GM12878 (cell line): Measurements from ENCODE around the gene CTNNA3. TPM values are rescaled to one million over a fixed set of nuclear protein-coding genes. Genes with fewer than 3 reads are reported as not detected.

Source experiments
- ATAC-seq: fragments of 200-7000 bp; cut with Tn5 transposase; 3 replicates; pipeline ENCODE4 v1.9.1; 2020; ENCODE audit warnings: mild to moderate bottlenecking, moderate library complexity
- BruUV-seq: library from RNA; stranded (reverse); fragments of 400-500 nt; replicated peaks from 2 replicates; lab custom pipeline; 2021; lab: Mats Ljungman, UMichigan
- CTCF ChIA-PET: fragments of 300-600 bp; sonication (Branson Sonifier 250); formaldehyde crosslinking; extraction: SDS; loops from one replicate; lab custom pipeline; 2021; ENCODE audit warnings: inconsistent platforms; lab: Yijun Ruan, JAX
- POLR2A ChIA-PET: fragments of 350-600 bp; formaldehyde crosslinking; extraction: SDS; loops from one replicate; lab custom pipeline; 2021; ENCODE audit warnings: inconsistent platforms; lab: Charles Lee
- RAD21 ChIA-PET: fragments of 300-600 bp; sonication (Branson Sonifier 250); formaldehyde crosslinking; loops from one replicate; lab custom pipeline; 2023; ENCODE audit warnings: antibody characterized with exemption; ENCODE audit not compliant: unreplicated experiment; lab: Charles Lee
- SMC1A ChIA-PET: fragments of 300-600 bp; sonication (Branson Sonifier 250); formaldehyde crosslinking; loops from one replicate; lab custom pipeline; 2023; ENCODE audit not compliant: unreplicated experiment, uncharacterized antibody; lab: Charles Lee
- DNase-seq: peaks from one replicate; pipeline ENCODE4 v3.0.0-alpha.2; 2011; ENCODE audit warnings: low read depth, low spot score
- FAIRE-seq: peaks from 3 replicates; lab custom pipeline; 2011; peaks lifted over from hg19 to GRCh38; lab: Jason Lieb, UNC
- H2AFZ ChIP-seq: 2 replicates; pipeline ENCODE4 v1.6.0; 2011; ENCODE audit warnings: low read depth, low read length, control low read depth; ENCODE audit not compliant: control insufficient read depth
- H3K27ac ChIP-seq: 2 replicates; pipeline ENCODE4 v1.5.1; 2011; ENCODE audit warnings: control low read depth; ENCODE audit not compliant: control insufficient read depth, insufficient read depth
- H3K27me3 ChIP-seq, 2 experiments: replicated peaks in 1 of 2; 2 replicates each; pipeline versions ENCODE4 v1.6.0 to v1.6.1; 2011; ENCODE audit warnings: low read length in 1 of 2; ENCODE audit not compliant: control insufficient read depth in 2 of 2, insufficient read depth in 2 of 2
- H3K36me3 ChIP-seq, 2 experiments: 2 replicates each; pipeline ENCODE4 v1.5.1; 2011; ENCODE audit warnings: low read length in 1 of 2; ENCODE audit not compliant: control insufficient read depth in 2 of 2, insufficient read depth in 2 of 2
- H3K4me1 ChIP-seq: 2 replicates; pipeline ENCODE4 v1.6.1; 2011; ENCODE audit warnings: mild to moderate bottlenecking, low read length, moderate library complexity, mixed read lengths; ENCODE audit not compliant: control insufficient read depth, insufficient read depth
- H3K4me2 ChIP-seq: 2 replicates; pipeline ENCODE4 v1.6.0; 2011; ENCODE audit warnings: control low read depth; ENCODE audit not compliant: control insufficient read depth, insufficient read depth
- H3K4me3 ChIP-seq: fragments of 200-600 bp; sonication (generic); 2 replicates; pipeline ENCODE4 v1.5.1; 2016
- H3K79me2 ChIP-seq: 2 replicates; pipeline ENCODE4 v1.6.0; 2011; ENCODE audit warnings: low read length; ENCODE audit not compliant: control insufficient read depth, insufficient read depth
- H3K9ac ChIP-seq: 2 replicates; pipeline ENCODE4 v1.8.0; 2011; ENCODE audit warnings: low read length, control low read depth, mixed read lengths; ENCODE audit not compliant: control insufficient read depth, insufficient read depth
- H3K9me3 ChIP-seq: replicated peaks from 3 replicates; pipeline ENCODE4 v1.5.1; 2011; ENCODE audit warnings: mild to moderate bottlenecking, low read length; ENCODE audit not compliant: control insufficient read depth, insufficient read depth
- H4K20me1 ChIP-seq: 2 replicates; pipeline ENCODE4 v1.6.0; 2011; ENCODE audit not compliant: control insufficient read depth, insufficient read depth
- ESRRA ChIP-seq: IDR thresholded peaks from 2 replicates; pipeline ENCODE4 v1.6.1; 2012; ENCODE audit warnings: mild to moderate bottlenecking, low read length, improper control_type of control experiment
- ETV6 ChIP-seq, 2 experiments: fragments of 450-650 bp in 1 of 2; IDR thresholded peaks in 1 of 2; conservative IDR thresholded peaks in 1 of 2; 2 replicates each; pipeline ENCODE4 v1.6.1; 2014; ENCODE audit warnings: antibody characterized with exemption in 1 of 2, borderline replicate concordance in 1 of 2, low read depth in 1 of 2, mild to moderate bottlenecking in 1 of 2, moderate library complexity in 1 of 2
- HDAC2 ChIP-seq: fragments of 200-600 bp; sonication (generic); IDR thresholded peaks from 2 replicates; pipeline ENCODE4 v1.6.1; 2017
- RELB ChIP-seq: fragments of 450-650 bp; IDR thresholded peaks from 2 replicates; pipeline ENCODE4 v1.6.1; 2017; ENCODE audit warnings: low read depth, mild to moderate bottlenecking, moderate library complexity
- SRF ChIP-seq, 2 experiments: IDR thresholded peaks; 2 replicates each; pipeline ENCODE4 v1.6.1; 2011; ENCODE audit warnings: low read depth in 2 of 2, low read length in 2 of 2, mild to moderate bottlenecking in 1 of 2, moderate library complexity in 1 of 2
- WGBS: methylation state at CpG from one replicate; pipeline ENCODE4 v1.1.6; 2016; ENCODE audit warnings: low lambda C conversion rate; ENCODE audit not compliant: insufficient replicate concordance, insufficient coverage; ENCODE audit errors: missing lambda C conversion rate; 5-methylcytosine and 5-hydroxymethylcytosine counted together
- in situ Hi-C: fragments of 300-500 bp; cut with MboI; formaldehyde crosslinking; loops from 9 replicates; pipeline ENCODE4 v1.14.3; 2018; ENCODE audit warnings: mixed read lengths
- intact Hi-C: fragments of 100-400 bp; cut with micrococcal nuclease; formaldehyde crosslinking; loops from one replicate; pipeline ENCODE4 v1.14.2; 2022; ENCODE audit not compliant: unreplicated experiment
- polyA plus RNA-seq, 11 experiments: library from polyadenylated mRNA; depleted of rRNA in 4 of 11; unstranded in 6 of 11; stranded (reverse) in 5 of 11; fragments of >200 nt; fragmentation: Nextera tagmentation in 4 of 11; fragmentation: Illumina TruSeq in 1 of 11; extraction: Ambion mirVana in 4 of 11; extraction: Trizol in 1 of 11; gene quantifications; 1 replicate in 1 of 11; 2 replicates in 10 of 11; pipeline versions ENCODE4 v1.2.1 to v1.2.3, GENCODE V29; 2011 to 2016; ENCODE audit warnings: inconsistent platforms in 2 of 11, missing spikeins in 2 of 11, low read depth in 1 of 11
- total RNA-seq, 4 experiments: library from RNA; depleted of rRNA in 3 of 4; stranded (reverse); fragments of >200 nt in 3 of 4; fragmentation: Illumina TruSeq in 1 of 4; extraction: Trizol in 1 of 4; gene quantifications; 2 replicates each; pipeline versions ENCODE4 v1.2.1 to v1.2.3, GENCODE V29; 2013 to 2021
- TF ChIP-seq, protein P1 (sequence below): IDR thresholded peaks from 2 replicates; pipeline ENCODE4 v1.6.1; 2012; ENCODE audit warnings: low read depth, low read length, improper control_type of control experiment

CTNNA3 gene
- total and polyA plus RNA-seq, 10 of the 15 experiments (the other 5 are each of a cell fraction or from before 2014, with no cell fraction given) = under 0.01 to 4.5 (median 0.22) TPM; not detected in 2

DNA sequence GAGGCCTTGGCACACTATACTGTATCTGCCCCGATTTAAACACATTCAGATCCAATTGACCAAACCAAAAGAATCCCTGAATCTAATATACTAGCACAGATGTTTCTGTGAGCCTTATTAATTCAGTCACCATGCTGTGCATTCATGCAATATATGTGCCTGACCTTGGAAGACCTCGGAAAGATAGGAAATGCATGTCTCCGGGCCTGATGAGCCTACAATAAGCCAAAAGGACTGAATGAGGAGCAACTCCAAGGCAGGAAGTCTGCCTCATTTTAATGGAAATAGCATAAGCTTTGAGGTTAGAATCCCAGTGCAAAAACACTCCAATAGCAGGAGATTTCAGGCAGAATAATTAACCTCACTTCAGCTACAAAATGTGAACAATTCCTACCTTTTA lies 453.5 kb downstream of the CTNNA3 start:
- no peak overlapping the region for H2AFZ ChIP-seq
- FAIRE-seq = no peak
- ChIA-PET POLR2A (no interaction called here), RAD21 (no interaction called here), SMC1A (no interaction called here), CTCF (interaction anchor here (1.4 kb wide), 1 partner anchor 537 kb away, joined by 3 read pairs; no protein-coding TSS in a partner anchor)
- H3K79me2 ChIP-seq = no peaks in the 10 kb centered on the region
- H3K4me3 ChIP-seq = no peak overlapping the region
- H3K9me3 ChIP-seq = no peaks in the 10 kb centered on the region
- no peak for ATAC-seq
- BruUV-seq = no TSS peak
- no peak overlapping the region for H3K9ac ChIP-seq
- H3K27ac ChIP-seq = no peak overlapping the region
- in situ Hi-C loops (no loop called here), intact Hi-C loops (no loop called here)
- no peaks in the 10 kb centered on the region for H3K27me3 ChIP-seq
- TF ChIP-seq, protein P1, sequence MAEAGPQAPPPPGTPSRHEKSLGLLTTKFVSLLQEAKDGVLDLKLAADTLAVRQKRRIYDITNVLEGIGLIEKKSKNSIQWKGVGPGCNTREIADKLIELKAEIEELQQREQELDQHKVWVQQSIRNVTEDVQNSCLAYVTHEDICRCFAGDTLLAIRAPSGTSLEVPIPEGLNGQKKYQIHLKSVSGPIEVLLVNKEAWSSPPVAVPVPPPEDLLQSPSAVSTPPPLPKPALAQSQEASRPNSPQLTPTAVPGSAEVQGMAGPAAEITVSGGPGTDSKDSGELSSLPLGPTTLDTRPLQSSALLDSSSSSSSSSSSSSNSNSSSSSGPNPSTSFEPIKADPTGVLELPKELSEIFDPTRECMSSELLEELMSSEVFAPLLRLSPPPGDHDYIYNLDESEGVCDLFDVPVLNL = no peak
- TF ChIP-seq SRF (IDR thresholded peaks at IDR 0.05; ENCODE audit: low read depth in 2 of 2, low read length in 2 of 2) (no peak), ESRRA (no peak)
- no peak for DNase-seq
- WGBS = 7% methylated on average over 3 of the region's 3 CpGs
- no peak overlapping the region for H3K4me2 ChIP-seq
- H3K4me1 ChIP-seq = no peaks in the 10 kb centered on the region
- no peaks in the 10 kb centered on the region for H4K20me1 ChIP-seq
- H3K36me3 ChIP-seq = no peaks in the 10 kb centered on the region

- H3K27me3 ChIP-seq = no peaks in the 10 kb centered on the region
- H3K9me3 ChIP-seq = no peaks in the 10 kb centered on the region
- no peak overlapping the region for H3K4me3 ChIP-seq
- no peaks in the 10 kb centered on the region for H4K20me1 ChIP-seq
- RAD21 ChIA-PET = no interaction called here
- SMC1A ChIA-PET = no interaction called here
- no TSS peak for BruUV-seq
- in situ Hi-C loops = no loop called here
- CTCF ChIA-PET = interaction anchor here (1.4 kb wide), 1 partner anchor 538 kb away, joined by 3 read pairs; no protein-coding TSS in a partner anchor
- H3K36me3 ChIP-seq = no peaks in the 10 kb centered on the region
- H3K79me2 ChIP-seq = no peaks in the 10 kb centered on the region
- TF ChIP-seq RELB (no peak), ETV6 (conservative IDR thresholded peaks at IDR 0.05 in 1 of 2, IDR thresholded peaks at IDR 0.05 in 1 of 2; ENCODE audit: borderline replicate concordance in 1 of 2, low read depth in 1 of 2) (no peak), HDAC2 (no peak)
- POLR2A ChIA-PET = no interaction called here
- no peak for FAIRE-seq
- no peak overlapping the region for H3K27ac ChIP-seq
- H3K4me2 ChIP-seq = no peak overlapping the region
- no peak for DNase-seq
- intact Hi-C loops = no loop called here
- no peak overlapping the region for H3K9ac ChIP-seq
- H3K4me1 ChIP-seq = no peaks in the 10 kb centered on the region
- WGBS = 0% methylated on average over 1 of the region's 1 CpG
- H2AFZ ChIP-seq = no peak overlapping the region
- ATAC-seq = no peak
Measured at GRCh38 chr10:67241451-67241850, 454.5 kb downstream of the CTNNA3 start.
